Testis (tissue), 2 donors: ENCODE data around the gene MYL1.

ENCODE experiments used
- POLR2A ChIP-seq: fragments of 450-650 bp; IDR thresholded peaks from one replicate; pipeline ENCODE4 v1.6.1; 2017; ENCODE audit warnings: antibody characterized with exemption, mild to moderate bottlenecking, moderate library complexity
- TF ChIP-seq, protein P1 (sequence below), 3 experiments: fragments of 450-650 bp in 2 of 3; fragments of 200-600 bp in 1 of 3; sonication (generic) in 1 of 3; IDR thresholded peaks; one replicate each; pipeline ENCODE4 v1.5.1; 2016 to 2019; ENCODE audit warnings: antibody characterized with exemption in 3 of 3, mild to moderate bottlenecking in 2 of 3, moderate library complexity in 1 of 3

DNA sequence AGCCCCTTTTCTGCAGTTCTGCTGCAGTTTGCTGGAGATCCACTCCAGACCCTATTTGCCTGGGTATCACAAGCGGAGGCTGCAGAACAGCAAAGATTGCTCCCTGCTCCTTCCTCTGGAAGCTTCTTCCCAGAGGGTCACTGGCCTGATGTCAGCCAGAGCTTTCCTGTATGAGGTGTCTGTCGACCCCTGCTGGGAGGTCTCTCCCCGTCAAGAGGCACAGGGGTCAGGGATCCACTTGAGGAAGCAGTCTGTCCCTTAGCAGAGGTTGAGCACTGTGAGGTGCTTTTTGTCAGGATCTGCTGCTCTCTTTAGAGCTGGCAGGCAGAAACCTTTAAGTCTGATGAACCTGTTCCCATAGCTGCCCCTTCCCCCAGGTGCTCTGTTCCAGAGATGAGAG is 42.0 kb upstream of the MYL1 start:
- no peak for TF ChIP-seq POLR2A
- TF ChIP-seq, protein P1, sequence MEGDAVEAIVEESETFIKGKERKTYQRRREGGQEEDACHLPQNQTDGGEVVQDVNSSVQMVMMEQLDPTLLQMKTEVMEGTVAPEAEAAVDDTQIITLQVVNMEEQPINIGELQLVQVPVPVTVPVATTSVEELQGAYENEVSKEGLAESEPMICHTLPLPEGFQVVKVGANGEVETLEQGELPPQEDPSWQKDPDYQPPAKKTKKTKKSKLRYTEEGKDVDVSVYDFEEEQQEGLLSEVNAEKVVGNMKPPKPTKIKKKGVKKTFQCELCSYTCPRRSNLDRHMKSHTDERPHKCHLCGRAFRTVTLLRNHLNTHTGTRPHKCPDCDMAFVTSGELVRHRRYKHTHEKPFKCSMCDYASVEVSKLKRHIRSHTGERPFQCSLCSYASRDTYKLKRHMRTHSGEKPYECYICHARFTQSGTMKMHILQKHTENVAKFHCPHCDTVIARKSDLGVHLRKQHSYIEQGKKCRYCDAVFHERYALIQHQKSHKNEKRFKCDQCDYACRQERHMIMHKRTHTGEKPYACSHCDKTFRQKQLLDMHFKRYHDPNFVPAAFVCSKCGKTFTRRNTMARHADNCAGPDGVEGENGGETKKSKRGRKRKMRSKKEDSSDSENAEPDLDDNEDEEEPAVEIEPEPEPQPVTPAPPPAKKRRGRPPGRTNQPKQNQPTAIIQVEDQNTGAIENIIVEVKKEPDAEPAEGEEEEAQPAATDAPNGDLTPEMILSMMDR (IDR thresholded peaks at IDR 0.05): no peak
